Esophagus squamous epithelium (tissue), 4 donors: ENCODE results near the gene PNKD.

Experiments
- CTCF ChIP-seq, 6 experiments: fragments of 450-650 bp in 4 of 6; fragments of 200-600 bp in 2 of 6; sonication (generic) in 2 of 6; IDR thresholded peaks; one replicate each; pipeline ENCODE4 v1.5.1; 2016 to 2019; ENCODE audit warnings: antibody characterized with exemption in 6 of 6, mild to moderate bottlenecking in 4 of 6, moderate library complexity in 4 of 6
- POLR2A ChIP-seq, 4 donors: fragments of 450-650 bp; IDR thresholded peaks; one replicate each; pipeline ENCODE4 v1.6.1; 2017; ENCODE audit warnings: antibody characterized with exemption in 4 of 4, mild to moderate bottlenecking in 4 of 4, moderate library complexity in 3 of 4

DNA sequence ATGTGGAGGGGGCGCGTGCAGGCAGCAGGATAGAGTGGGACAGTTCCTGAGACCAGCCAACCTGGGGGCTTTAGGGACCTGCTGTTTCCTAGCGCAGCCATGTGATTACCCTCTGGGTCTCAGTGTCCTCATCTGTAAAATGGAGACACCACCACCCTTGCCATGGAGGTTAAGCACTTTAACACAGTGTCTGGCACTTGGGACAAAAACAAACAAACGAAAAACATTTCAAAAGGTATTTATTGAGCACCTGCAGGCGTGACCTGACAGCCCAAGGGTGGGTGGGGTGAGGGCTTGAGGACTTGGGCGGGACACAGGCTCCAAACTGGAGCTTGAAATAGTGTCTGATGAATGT is 124.7 kb downstream of the PNKD start:
- TF ChIP-seq CTCF (IDR thresholded peaks at IDR 0.05) (no peak), POLR2A (IDR thresholded peaks at IDR 0.05) (no peak)
